H9 (cell line): ENCODE data around the gene BTNL3. TPM values are rescaled to one million over a fixed set of nuclear protein-coding genes. Genes with fewer than 3 reads are reported as not detected.

Source experiments
- DNase-seq: peaks from one replicate; pipeline ENCODE4 v3.0.0-alpha.2; 2017
- H2AFZ ChIP-seq: one replicate; pipeline ENCODE4 v1.6.1; 2013; ENCODE audit warnings: mild to moderate bottlenecking, low read length, control low read depth, moderate library complexity
- H2AK5ac ChIP-seq: 2 replicates; pipeline ENCODE4 v1.6.1; 2013; ENCODE audit warnings: low read length, control low read depth, mixed read lengths; ENCODE audit not compliant: insufficient read length
- H2BK120ac ChIP-seq: one replicate; pipeline ENCODE4 v1.6.1; 2013; ENCODE audit warnings: low read depth, mild to moderate bottlenecking, low read length, control low read depth, inconsistent platforms; ENCODE audit not compliant: poor library complexity, severe bottlenecking
- H2BK12ac ChIP-seq: 2 replicates; pipeline ENCODE4 v1.6.1; 2013; ENCODE audit warnings: low read length, control low read depth, mixed read lengths, low read depth; ENCODE audit not compliant: insufficient read length
- H2BK15ac ChIP-seq: 2 replicates; pipeline ENCODE4 v1.6.1; 2013; ENCODE audit warnings: low read depth, low read length, control low read depth
- H2BK20ac ChIP-seq: one replicate; pipeline ENCODE4 v1.6.1; 2013; ENCODE audit warnings: low read depth, mild to moderate bottlenecking, low read length, control low read depth, inconsistent platforms; ENCODE audit not compliant: poor library complexity, severe bottlenecking
- H2BK5ac ChIP-seq: 2 replicates; pipeline ENCODE4 v1.6.1; 2013; ENCODE audit warnings: low read length, control low read depth, mixed read lengths; ENCODE audit not compliant: insufficient read length
- H3K14ac ChIP-seq: 2 replicates; pipeline ENCODE4 v1.6.1; 2013; ENCODE audit warnings: low read length, control low read depth; ENCODE audit not compliant: insufficient read depth
- H3K18ac ChIP-seq: 2 replicates; pipeline ENCODE4 v1.6.1; 2013; ENCODE audit warnings: low read depth, mild to moderate bottlenecking, mixed read lengths, low read length, control low read depth; ENCODE audit not compliant: insufficient read length
- H3K23ac ChIP-seq: 2 replicates; pipeline ENCODE4 v1.6.1; 2013; ENCODE audit warnings: low read length, control low read depth, mixed read lengths, low read depth; ENCODE audit not compliant: insufficient read length
- H3K23me2 ChIP-seq: 2 replicates; pipeline ENCODE4 v1.6.1; 2013; ENCODE audit warnings: low read depth, mild to moderate bottlenecking, mixed read lengths, low read length, control low read depth; ENCODE audit not compliant: insufficient read length, poor library complexity, severe bottlenecking
- H3K27ac ChIP-seq: 2 replicates; pipeline ENCODE4 v1.5.1; 2013; ENCODE audit warnings: low read length, control low read depth, mixed read lengths, low read depth; ENCODE audit not compliant: insufficient read length
- H3K27me3 ChIP-seq: 2 replicates; pipeline ENCODE4 v1.6.1; 2013; ENCODE audit warnings: low read length, control low read depth, inconsistent platforms; ENCODE audit not compliant: insufficient read depth
- H3K4ac ChIP-seq: 2 replicates; pipeline ENCODE4 v1.6.1; 2013; ENCODE audit warnings: low read depth, mild to moderate bottlenecking, control low read depth, inconsistent platforms, low read length, moderate library complexity
- H3K4me1 ChIP-seq: 2 replicates; pipeline ENCODE4 v1.6.1; 2013; ENCODE audit warnings: low read length, control low read depth, inconsistent platforms; ENCODE audit not compliant: insufficient read depth
- H3K4me2 ChIP-seq: 2 replicates; pipeline ENCODE4 v1.6.1; 2013; ENCODE audit warnings: low read length, control low read depth, mixed read lengths; ENCODE audit not compliant: insufficient read length, insufficient read depth
- H3K56ac ChIP-seq: 2 replicates; pipeline ENCODE4 v1.6.1; 2013; ENCODE audit warnings: low read depth, mild to moderate bottlenecking, mixed read lengths, low read length, control low read depth; ENCODE audit not compliant: insufficient read length
- H3K79me1 ChIP-seq: 2 replicates; pipeline ENCODE4 v1.6.1; 2013; ENCODE audit warnings: low read depth, mild to moderate bottlenecking, moderate library complexity, low read length, control low read depth, inconsistent platforms; ENCODE audit not compliant: insufficient read depth, poor library complexity, severe bottlenecking
- H3K79me2 ChIP-seq: 2 replicates; pipeline ENCODE4 v1.6.1; 2013; ENCODE audit warnings: low read length, control low read depth, inconsistent platforms; ENCODE audit not compliant: insufficient read depth
- H3K9ac ChIP-seq: 2 replicates; pipeline ENCODE4 v1.6.1; 2013; ENCODE audit warnings: low read length, control low read depth, mixed read lengths; ENCODE audit not compliant: insufficient read length; ENCODE audit errors: extremely low read depth
- H3K9me3 ChIP-seq: one replicate; pipeline ENCODE4 v1.6.1; 2013; ENCODE audit warnings: low read depth, low read length, inconsistent platforms; ENCODE audit not compliant: control insufficient read depth
- H3T11ph ChIP-seq: one replicate; pipeline ENCODE4 v1.6.1; 2013; ENCODE audit warnings: mild to moderate bottlenecking, low read length, control low read depth, inconsistent platforms
- H4K20me1 ChIP-seq: one replicate; pipeline ENCODE4 v1.6.1; 2013; ENCODE audit not compliant: control insufficient read depth, insufficient read length, insufficient read depth
- H4K5ac ChIP-seq: 2 replicates; pipeline ENCODE4 v1.6.1; 2013; ENCODE audit warnings: low read depth, mild to moderate bottlenecking, mixed read lengths, low read length, control low read depth; ENCODE audit not compliant: insufficient read length
- H4K8ac ChIP-seq: replicated peaks from 2 replicates; pipeline ENCODE4 v1.6.1; 2013; ENCODE audit warnings: low read length, control low read depth, mixed read lengths, low read depth; ENCODE audit not compliant: insufficient read length
- H4K91ac ChIP-seq: 2 replicates; pipeline ENCODE4 v1.6.1; 2013; ENCODE audit warnings: low read depth, mild to moderate bottlenecking, moderate library complexity, mixed read lengths, low read length, control low read depth; ENCODE audit not compliant: insufficient read length
- H3K27ac Mint-ChIP-seq, 3 experiments: 2 replicates in 2 of 3; 3 replicates in 1 of 3; pipeline ENCODE4 v1.8.0; 2020 to 2021; ENCODE audit warnings: mixed read lengths in 3 of 3, mild to moderate bottlenecking in 1 of 3, moderate library complexity in 1 of 3
- H3K27me3 Mint-ChIP-seq: 2 replicates; pipeline ENCODE4 v1.8.0; 2021; ENCODE audit warnings: low read depth, mild to moderate bottlenecking, moderate library complexity, mixed read lengths
- H3K36me3 Mint-ChIP-seq, 3 experiments: 2 replicates in 2 of 3; 3 replicates in 1 of 3; pipeline ENCODE4 v1.8.0; 2020 to 2021; ENCODE audit warnings: low read depth in 3 of 3, mixed read lengths in 3 of 3; ENCODE audit not compliant: insufficient read depth in 1 of 3
- H3K4me1 Mint-ChIP-seq, 2 experiments: 2 replicates each; pipeline ENCODE4 v1.8.0; 2020; ENCODE audit warnings: mixed read lengths in 2 of 2
- H3K4me3 Mint-ChIP-seq, 2 experiments: 2 replicates in 1 of 2; 3 replicates in 1 of 2; pipeline ENCODE4 v1.8.0; 2020 to 2021; ENCODE audit warnings: mild to moderate bottlenecking in 2 of 2, mixed read lengths in 2 of 2, moderate library complexity in 1 of 2
- H3K9me3 Mint-ChIP-seq, 2 experiments: 2 replicates in 1 of 2; 3 replicates in 1 of 2; pipeline ENCODE4 v1.8.0; 2020; ENCODE audit warnings: mild to moderate bottlenecking in 2 of 2, mixed read lengths in 2 of 2, moderate library complexity in 1 of 2
- WGBS: extraction: QIAGEN DNeasy Blood & Tissue Kit; methylation state at CpG from one replicate; pipeline ENCODE4 v1.1.7; 2013; ENCODE audit warnings: missing lambda C conversion rate, low lambda C conversion rate, mixed read lengths; ENCODE audit not compliant: insufficient read length; ENCODE audit errors: extremely low coverage; 5-methylcytosine and 5-hydroxymethylcytosine counted together
- total RNA-seq: library from RNA; stranded (reverse); gene quantifications from 2 replicates; pipeline ENCODE4 v1.2.1, GENCODE V29; 2021
- TF ChIP-seq, protein P1 (sequence below): fragments of 200-600 bp; sonication (generic); conservative IDR thresholded peaks from 3 replicates; pipeline ENCODE4 v1.8.0; 2021; ENCODE audit warnings: antibody characterized with exemption, mild to moderate bottlenecking

Gene BTNL3
- total RNA-seq, 1 experiment from 2014 or later = not detected

DNA sequence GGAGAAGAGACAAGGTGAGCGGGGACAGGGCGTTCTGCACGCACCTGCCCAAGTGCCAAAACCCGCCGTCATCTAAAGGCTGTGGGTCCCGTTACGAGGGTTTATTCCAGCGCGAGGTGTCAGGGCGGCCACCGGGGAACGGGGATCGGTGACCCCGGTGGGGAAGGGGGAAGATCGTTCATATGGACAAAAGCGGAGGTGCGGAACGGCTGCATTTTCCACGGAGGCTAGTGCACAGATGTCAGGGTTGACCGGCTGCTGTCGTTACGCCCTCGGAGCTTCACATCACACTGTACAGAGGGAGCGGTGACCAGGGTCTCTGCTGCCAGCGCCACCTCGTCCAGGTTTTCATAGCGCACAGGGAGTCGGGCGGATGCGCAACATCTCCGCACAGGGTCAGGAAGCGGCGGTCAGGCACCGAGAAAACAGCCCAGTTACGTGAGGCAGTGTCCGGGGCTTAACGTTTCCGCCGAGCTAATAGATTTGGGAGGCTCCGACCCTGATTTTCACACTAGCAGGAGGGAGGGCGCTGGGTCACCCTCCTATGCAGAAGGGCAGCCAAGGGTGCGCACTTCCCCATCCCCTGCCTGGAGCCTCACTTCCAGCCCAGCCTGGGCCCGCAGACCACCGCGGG is 65.0 kb downstream of the BTNL3 start:
- Histone ChIP-seq H2BK20ac (no peak overlapping the region), H3K4me2 (peak overlapping the region; percentile 91), H3T11ph (no peak overlapping the region), H3K18ac (no peak overlapping the region), H3K9me3 (no peaks in the 10 kb centered on the region), H4K91ac (no peak overlapping the region), H4K5ac (no peak overlapping the region), H4K20me1 (no peaks in the 10 kb centered on the region), H2BK5ac (no peak overlapping the region), H3K27me3 (peaks cover 53% of the 10 kb centered on the region), H2AFZ (no peak overlapping the region), H2BK12ac (no peak overlapping the region), H2BK15ac (no peak overlapping the region), H3K4ac (no peak overlapping the region), H3K23me2 (peaks cover 14% of the 10 kb centered on the region), H2AK5ac (no peak overlapping the region), H3K14ac (no peak overlapping the region), H2BK120ac (no peak overlapping the region), H3K79me1 (no peaks in the 10 kb centered on the region), H3K23ac (no peak overlapping the region), H3K56ac (no peak overlapping the region), H3K4me1 (no peaks in the 10 kb centered on the region), H4K8ac (no peak overlapping the region), H3K9ac (no peak overlapping the region), H3K79me2 (no peaks in the 10 kb centered on the region), H3K27ac (no peak overlapping the region)
- TF ChIP-seq, protein P1, sequence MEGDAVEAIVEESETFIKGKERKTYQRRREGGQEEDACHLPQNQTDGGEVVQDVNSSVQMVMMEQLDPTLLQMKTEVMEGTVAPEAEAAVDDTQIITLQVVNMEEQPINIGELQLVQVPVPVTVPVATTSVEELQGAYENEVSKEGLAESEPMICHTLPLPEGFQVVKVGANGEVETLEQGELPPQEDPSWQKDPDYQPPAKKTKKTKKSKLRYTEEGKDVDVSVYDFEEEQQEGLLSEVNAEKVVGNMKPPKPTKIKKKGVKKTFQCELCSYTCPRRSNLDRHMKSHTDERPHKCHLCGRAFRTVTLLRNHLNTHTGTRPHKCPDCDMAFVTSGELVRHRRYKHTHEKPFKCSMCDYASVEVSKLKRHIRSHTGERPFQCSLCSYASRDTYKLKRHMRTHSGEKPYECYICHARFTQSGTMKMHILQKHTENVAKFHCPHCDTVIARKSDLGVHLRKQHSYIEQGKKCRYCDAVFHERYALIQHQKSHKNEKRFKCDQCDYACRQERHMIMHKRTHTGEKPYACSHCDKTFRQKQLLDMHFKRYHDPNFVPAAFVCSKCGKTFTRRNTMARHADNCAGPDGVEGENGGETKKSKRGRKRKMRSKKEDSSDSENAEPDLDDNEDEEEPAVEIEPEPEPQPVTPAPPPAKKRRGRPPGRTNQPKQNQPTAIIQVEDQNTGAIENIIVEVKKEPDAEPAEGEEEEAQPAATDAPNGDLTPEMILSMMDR = no peak
- WGBS = no CpG with 5 or more reads among the region's 45 CpGs
- Mint-ChIP-seq H3K27me3 (peaks cover 92% of the 10 kb centered on the region), H3K9me3 (peaks cover 5 to 8% of the 10 kb centered on the region in 2 experiments; a peak in 4 of 5 replicates), H3K4me1 (peaks cover 21 to 24% of the 10 kb centered on the region in 2 experiments), H3K36me3 (peaks cover 0 to 1% (median 0%) of the 10 kb centered on the region in 3 experiments; a peak in 1 of 7 replicates), H3K27ac (no peak overlapping the region), H3K4me3 (peak overlapping the region; percentile 73 to 91)
- peak; percentile 53 for DNase-seq
